ENCODE data around the gene TMEM178A.

DNA sequence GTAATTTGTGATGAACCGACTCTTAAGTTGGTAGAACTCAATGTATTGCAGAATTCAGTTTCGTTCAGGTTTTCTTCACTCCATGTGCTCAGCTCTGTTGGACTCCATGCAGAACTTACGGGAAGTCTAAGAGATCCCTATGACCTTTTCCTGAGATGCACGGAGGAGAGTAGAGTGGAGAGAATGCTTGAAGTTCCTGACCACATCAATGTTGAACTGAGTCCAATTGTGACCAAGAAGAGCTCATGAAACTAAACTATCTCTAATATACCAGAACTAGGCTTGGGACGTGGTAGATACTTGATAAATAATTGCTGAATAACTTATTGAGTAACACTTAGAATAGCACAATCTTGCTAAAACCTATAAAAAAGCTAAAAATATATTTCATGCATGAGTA lies 47.2 kb downstream of the TMEM178A start:
- TF ChIP-seq CREB1 (IDR thresholded peaks at IDR 0.05) (no peak), CTCF (IDR thresholded peaks at IDR 0.05; ENCODE audit: control extremely low read depth in 1 of 3, insufficient read depth in 1 of 3, low read depth in 1 of 3, low read length in 3 of 3) (no peak), BRCA1 (IDR thresholded peaks at IDR 0.05; ENCODE audit: low read depth, low read length) (no peak), RFX5 (IDR thresholded peaks at IDR 0.05; ENCODE audit: borderline replicate concordance, low read depth, low read length) (no peak), POLR2AphosphoS5 (IDR thresholded peaks at IDR 0.05; ENCODE audit: low read depth, low read length) (no peak), SRF (IDR thresholded peaks at IDR 0.05; ENCODE audit: low read depth, low read length) (no peak), ASH2L (IDR thresholded peaks at IDR 0.05; ENCODE audit: low read length) (no peak), KDM1A (IDR thresholded peaks at IDR 0.05; ENCODE audit: borderline replicate concordance, low read length) (no peak), EZH2 (IDR thresholded peaks at IDR 0.05; ENCODE audit: low read depth, low read length, severe bottlenecking) (no peak)

All from H1 (cell line).